GM10248 (cell line): ENCODE data around the gene PRKAG3.

Source experiments
- CTCF ChIA-PET: fragments of 300-600 bp; sonication (Branson Sonifier 250); formaldehyde crosslinking; extraction: SDS; loops from one replicate; lab custom pipeline; 2021; ENCODE audit warnings: antibody characterized with exemption; lab: Yijun Ruan, JAX
- POLR2A ChIA-PET: fragments of 350-650 bp; sonication (Branson Sonifier 250); formaldehyde crosslinking; extraction: SDS; loops from one replicate; lab custom pipeline; 2020; ENCODE audit warnings: antibody characterized with exemption; lab: Yijun Ruan, JAX
- DNase-seq: peaks from one replicate; pipeline ENCODE4 v3.0.0; 2012; ENCODE audit errors: extremely low spot score
- TF ChIP-seq, protein P1 (sequence below): IDR thresholded peaks from 2 replicates; pipeline ENCODE4 v1.5.1; 2012; ENCODE audit warnings: mild to moderate bottlenecking, low read depth; ENCODE audit errors: extremely low read depth, missing control alignments, control extremely low read depth

Gene PRKAG3

DNA sequence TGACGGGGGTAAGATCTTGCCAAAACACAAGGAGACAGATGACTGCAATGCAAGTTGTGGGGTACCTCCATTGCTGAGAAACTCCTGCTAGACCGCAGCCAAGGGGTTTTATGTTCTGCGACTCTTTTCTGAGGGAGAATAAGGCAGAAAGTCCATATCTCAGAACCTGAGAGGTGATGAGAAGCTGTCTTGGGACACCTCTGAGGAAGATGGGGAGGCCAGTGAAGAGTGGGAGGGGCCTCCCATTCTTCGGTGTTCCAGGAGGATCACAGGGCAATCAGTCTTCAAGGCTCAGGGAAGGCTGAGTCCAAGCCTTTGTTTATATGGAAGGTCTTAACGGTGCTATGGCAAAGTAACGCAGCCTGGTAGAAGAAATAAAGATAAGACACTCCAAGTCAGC, 31.6 kb downstream of the PRKAG3 start:
- POLR2A ChIA-PET, result no interaction called here
- CTCF ChIA-PET, result no interaction called here
- no peak for DNase-seq
- TF ChIP-seq, protein P1, sequence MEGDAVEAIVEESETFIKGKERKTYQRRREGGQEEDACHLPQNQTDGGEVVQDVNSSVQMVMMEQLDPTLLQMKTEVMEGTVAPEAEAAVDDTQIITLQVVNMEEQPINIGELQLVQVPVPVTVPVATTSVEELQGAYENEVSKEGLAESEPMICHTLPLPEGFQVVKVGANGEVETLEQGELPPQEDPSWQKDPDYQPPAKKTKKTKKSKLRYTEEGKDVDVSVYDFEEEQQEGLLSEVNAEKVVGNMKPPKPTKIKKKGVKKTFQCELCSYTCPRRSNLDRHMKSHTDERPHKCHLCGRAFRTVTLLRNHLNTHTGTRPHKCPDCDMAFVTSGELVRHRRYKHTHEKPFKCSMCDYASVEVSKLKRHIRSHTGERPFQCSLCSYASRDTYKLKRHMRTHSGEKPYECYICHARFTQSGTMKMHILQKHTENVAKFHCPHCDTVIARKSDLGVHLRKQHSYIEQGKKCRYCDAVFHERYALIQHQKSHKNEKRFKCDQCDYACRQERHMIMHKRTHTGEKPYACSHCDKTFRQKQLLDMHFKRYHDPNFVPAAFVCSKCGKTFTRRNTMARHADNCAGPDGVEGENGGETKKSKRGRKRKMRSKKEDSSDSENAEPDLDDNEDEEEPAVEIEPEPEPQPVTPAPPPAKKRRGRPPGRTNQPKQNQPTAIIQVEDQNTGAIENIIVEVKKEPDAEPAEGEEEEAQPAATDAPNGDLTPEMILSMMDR, result no peak

DNA sequence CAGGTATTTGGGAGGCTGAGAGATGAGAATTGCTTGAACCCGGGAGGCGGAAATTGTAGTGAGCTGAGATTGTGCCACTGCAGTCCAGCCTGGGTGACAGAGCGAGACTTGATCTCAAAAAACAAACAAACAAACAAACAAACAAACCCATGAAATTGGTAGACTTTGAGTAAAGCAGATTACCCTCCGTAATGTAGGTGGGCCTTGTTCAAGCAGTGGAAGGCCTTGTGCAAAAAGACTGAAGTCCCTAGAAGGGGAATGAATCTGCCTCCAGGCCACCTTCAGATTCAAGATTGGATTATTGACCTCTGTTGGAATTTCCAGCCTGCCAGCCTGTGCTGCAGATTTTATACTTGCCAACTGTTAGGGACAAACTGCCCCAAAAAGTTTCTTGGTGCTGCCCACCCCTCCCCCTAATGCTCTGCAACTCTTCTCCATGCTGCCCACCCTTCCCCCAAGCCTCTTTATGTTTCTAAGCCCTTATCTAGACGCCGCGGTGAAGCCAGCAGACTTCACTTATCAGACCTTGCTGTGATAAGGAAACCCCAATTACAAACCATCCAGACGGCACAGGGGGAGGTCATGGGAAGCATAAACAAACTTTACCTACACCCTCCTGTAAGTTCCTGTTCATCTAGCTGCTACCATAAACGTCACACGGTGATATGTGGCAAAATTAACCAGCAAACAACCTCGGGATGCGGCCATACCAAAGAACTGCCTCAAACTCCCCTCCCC, 32.7 kb downstream of the PRKAG3 start:
- POLR2A ChIA-PET, result no interaction called here
- TF ChIP-seq, protein P1, result no peak
- DNase-seq, result no peak
- CTCF ChIA-PET, result no interaction called here

DNA sequence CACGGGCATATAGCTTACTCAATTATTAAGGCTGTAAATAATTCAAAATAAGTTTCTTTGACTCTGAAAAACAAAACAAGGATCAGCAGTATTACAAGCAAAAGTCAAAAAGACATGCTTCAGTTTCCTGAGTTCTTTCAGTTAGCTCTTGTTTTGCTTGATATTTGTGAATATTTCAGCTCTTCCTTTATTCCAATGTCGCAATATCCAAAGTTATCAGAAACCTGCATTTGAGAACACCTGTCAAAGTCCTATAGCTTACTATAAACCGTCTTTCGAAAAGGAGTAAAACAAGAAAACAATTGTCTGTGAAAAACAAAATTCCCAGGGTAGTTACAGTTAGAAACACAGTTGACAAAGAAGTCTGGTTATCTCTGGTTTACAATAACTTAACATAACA, 34.9 kb downstream of the PRKAG3 start:
- ChIA-PET POLR2A (no interaction called here), CTCF (interaction anchor here (1.0 to 1.3 kb wide), 2 partner anchors 21 to 22 kb away, joined by 3 read pairs; no protein-coding TSS in a partner anchor)
- TF ChIP-seq, protein P1, result no peak
- no peak for DNase-seq

DNA sequence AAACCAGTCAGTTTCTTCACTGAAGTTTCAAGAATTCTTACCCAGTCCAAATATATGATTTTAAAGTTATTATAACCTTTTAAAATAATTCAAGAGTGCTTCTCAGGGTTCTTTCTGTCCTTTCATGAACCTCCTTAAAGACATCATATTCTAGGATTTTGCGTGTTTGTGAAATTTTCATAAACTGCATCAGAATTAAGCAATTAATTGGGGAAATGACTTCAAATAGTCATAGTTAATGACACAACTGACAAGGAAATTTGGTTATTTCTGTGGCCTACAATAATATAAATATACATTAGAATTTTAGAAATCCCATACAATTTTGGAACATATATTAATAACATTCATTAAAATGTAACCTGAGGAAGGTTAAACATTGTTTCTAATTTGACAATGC, 39.2 kb downstream of the PRKAG3 start:
- TF ChIP-seq, protein P1, result no peak
- CTCF ChIA-PET, result no interaction called here
- POLR2A ChIA-PET, result no interaction called here
- DNase-seq, result no peak

DNA sequence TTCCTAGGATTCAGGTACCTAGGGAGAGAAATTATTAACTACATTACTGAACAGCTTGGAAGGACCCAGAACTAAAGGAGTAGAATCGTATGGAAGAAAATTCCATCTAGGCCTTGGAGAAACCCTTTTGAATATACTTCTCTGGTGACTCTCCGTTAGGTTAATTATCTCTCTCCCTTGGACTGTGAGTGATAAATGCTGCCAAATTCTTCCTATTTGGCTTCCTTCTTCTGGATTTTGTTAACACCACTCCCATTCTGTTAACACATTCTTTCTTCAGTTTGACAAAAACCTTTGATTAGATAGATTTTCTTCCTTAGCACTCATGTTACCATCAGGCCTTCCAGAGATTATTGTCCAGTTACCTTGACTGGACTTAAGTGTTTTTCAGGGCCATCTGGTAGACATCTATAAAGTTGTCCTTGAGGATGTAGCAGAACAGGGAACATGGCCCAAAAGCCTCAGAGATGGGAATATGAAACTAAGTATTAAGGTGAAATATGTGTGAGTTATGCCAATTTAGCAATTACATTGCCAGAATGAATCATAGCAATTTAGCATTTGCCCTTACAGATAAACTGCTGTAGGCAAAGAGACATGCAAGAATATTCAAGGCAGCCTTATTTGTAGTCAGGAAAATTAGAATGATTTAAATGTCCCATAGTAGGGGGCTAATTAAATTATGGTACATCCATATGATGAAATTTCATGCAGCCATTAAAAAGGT, 42.9 kb downstream of the PRKAG3 start:
- TF ChIP-seq, protein P1, result no peak
- POLR2A ChIA-PET, result no interaction called here
- CTCF ChIA-PET, result interaction anchor here (1.0 to 2.9 kb wide), 3 partner anchors 13 to 65 kb away, joined by 3 to 6 read pairs (median 4); no protein-coding TSS in a partner anchor
- DNase-seq, result no peak

DNA sequence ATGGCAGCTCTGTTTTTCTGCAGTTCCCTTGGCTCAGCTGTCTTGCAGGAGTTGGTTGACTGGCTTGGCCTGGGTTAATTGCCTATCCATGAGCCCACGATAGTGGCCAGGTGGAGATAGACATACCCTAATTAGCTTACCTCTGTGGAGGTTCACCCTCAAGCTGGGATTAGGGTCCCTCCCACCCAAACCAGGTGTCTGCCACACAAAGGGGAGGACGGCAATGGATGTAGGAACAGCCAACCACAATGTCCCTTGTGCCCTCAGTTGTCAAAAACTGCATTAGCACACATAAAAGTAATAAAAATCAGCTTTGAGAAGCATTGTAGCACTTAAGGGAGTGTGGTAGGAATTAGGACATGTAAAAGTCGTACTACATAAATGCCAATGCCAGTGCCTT, 45.5 kb downstream of the PRKAG3 start:
- TF ChIP-seq, protein P1, result no peak
- no peak for DNase-seq
- POLR2A ChIA-PET, result no interaction called here
- CTCF ChIA-PET, result interaction anchor here (1.2 to 2.9 kb wide), 4 partner anchors 10 to 112 kb away, joined by 3 to 6 read pairs (median 4); no protein-coding TSS in a partner anchor
